ENCODE measurements around the gene CHDH.

Gene CHDH

GRCh38 chr3:53846134-53846850 is at the start of gene CHDH, which contains the start of gene IL17RB:
Gene CHDH, minus strand, starts transcription at chr3:53846419. Its CDS starts 22,411 bp downstream, at chr3:53824008.
Gene IL17RB, plus strand, starts transcription at chr3:53846568. Its CDS starts 21 bp downstream, at chr3:53846589.
- no peak for TF ChIP-seq REST (IDR thresholded peaks at IDR 0.05; ENCODE audit: low read depth)
- no peak; the same call in 1 of the 2 replicates for TF ChIP-seq TAF1 (IDR thresholded peaks at IDR 0.05; ENCODE audit: low read depth)
- no peak; the same call in 1 of the 2 replicates for TF ChIP-seq ZBTB7A (IDR thresholded peaks at IDR 0.05; ENCODE audit: low read depth)
- TF ChIP-seq YY1 (IDR thresholded peaks at IDR 0.05; ENCODE audit: low read depth): 0 out of 2 replicates have a peak, but pooled peaks have one; percentile 16
- TF ChIP-seq, protein P1, sequence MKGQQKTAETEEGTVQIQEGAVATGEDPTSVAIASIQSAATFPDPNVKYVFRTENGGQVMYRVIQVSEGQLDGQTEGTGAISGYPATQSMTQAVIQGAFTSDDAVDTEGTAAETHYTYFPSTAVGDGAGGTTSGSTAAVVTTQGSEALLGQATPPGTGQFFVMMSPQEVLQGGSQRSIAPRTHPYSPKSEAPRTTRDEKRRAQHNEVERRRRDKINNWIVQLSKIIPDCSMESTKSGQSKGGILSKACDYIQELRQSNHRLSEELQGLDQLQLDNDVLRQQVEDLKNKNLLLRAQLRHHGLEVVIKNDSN (IDR thresholded peaks at IDR 0.05): no peak
- TF ChIP-seq NFIC (IDR thresholded peaks at IDR 0.05): no peak
- no peak for TF ChIP-seq FOXM1 (IDR thresholded peaks at IDR 0.05; ENCODE audit: borderline replicate concordance, low read depth)
- TF ChIP-seq, protein P2, sequence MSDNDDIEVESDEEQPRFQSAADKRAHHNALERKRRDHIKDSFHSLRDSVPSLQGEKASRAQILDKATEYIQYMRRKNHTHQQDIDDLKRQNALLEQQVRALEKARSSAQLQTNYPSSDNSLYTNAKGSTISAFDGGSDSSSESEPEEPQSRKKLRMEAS (IDR thresholded peaks at IDR 0.05): peak; percentile 89
- TF ChIP-seq TCF12 (IDR thresholded peaks at IDR 0.05; ENCODE audit: low read depth): peak; percentile 47; the same call in 1 of the 2 replicates
- no peak; the same call in 1 of the 2 replicates for TF ChIP-seq EP300 (IDR thresholded peaks at IDR 0.05; ENCODE audit: borderline replicate concordance)
- no peak for TF ChIP-seq RAD21 (IDR thresholded peaks at IDR 0.05; ENCODE audit: low read depth)
- TF ChIP-seq TEAD4 (IDR thresholded peaks at IDR 0.05): no peak
- no peak for TF ChIP-seq CREB1 (IDR thresholded peaks at IDR 0.05; ENCODE audit: low read depth)
- TF ChIP-seq CEBPB (IDR thresholded peaks at IDR 0.05): no peak
- no peak for TF ChIP-seq EGR1 (IDR thresholded peaks at IDR 0.05)

DNA sequence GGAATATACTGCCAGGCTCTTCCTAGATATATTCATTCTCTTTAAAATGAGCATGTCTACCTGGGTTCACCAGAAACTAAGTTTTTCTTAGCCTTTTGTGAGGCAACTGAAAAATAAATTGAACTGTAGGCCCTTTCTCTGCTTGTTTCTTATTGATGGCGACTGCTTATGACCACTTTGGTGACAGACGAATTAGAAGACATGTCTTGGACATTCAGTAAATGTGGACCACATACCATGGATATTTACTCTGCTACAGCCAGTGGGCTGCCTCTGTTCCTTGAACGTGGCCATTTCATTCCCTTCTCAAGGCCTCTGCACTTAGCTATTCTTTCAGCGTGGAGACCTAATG is 46.0 kb upstream of the CHDH start:
- TF ChIP-seq REST (IDR thresholded peaks at IDR 0.05; ENCODE audit: low read depth) (no peak), RAD21 (IDR thresholded peaks at IDR 0.05; ENCODE audit: low read depth) (no peak), YY1 (IDR thresholded peaks at IDR 0.05; ENCODE audit: low read depth) (no peak), EGR1 (IDR thresholded peaks at IDR 0.05) (no peak), TCF12 (IDR thresholded peaks at IDR 0.05; ENCODE audit: low read depth) (no peak), TEAD4 (IDR thresholded peaks at IDR 0.05) (no peak)
- TF ChIP-seq, protein P2 (IDR thresholded peaks at IDR 0.05): no peak

DNA sequence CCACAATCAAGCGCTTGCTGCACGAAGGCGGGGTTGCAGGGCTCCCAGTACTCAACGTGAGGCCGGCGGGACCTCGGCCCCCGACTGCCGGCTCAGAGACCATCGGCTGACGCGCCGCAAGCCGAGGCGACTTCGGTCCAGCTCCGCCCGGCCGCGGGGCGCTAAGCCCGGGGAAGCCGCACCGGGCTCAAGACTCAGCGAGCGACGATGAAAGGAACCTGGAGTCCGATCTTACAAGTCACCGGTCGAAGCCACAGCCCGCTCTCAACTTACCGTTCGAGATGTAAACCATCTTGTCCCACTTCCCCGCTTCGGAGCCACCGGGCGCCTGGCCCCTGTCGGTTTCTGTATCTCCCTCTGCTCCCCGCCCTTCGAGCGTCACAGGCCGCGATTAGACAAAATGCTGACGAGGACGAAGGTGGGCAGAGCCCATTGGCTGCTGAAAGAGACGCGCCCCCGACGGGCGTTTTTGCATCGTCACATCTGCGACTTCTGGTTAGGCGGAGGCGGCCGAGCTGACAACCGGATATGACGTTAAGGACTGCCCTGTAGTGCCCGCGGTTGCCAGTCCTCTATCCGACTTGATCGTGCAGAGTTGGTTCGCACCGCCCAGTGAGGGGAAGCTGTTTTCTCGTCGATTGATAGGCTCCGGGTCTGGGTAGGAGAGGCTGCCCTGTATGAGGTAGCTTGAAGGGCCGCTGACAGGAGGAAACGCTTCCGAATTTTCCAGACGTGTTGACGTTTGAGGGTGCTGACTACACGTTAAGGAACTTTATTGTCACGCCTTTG is 45.5 kb upstream of the CHDH start, which contains the start of gene SELENOK:
SELENOK (minus strand) TSS at position 363 of the 789 bp plus-strand sequence.
- TF ChIP-seq NFIC (IDR thresholded peaks at IDR 0.05) (no peak), EP300 (IDR thresholded peaks at IDR 0.05; ENCODE audit: borderline replicate concordance) (no peak), RAD21 (IDR thresholded peaks at IDR 0.05; ENCODE audit: low read depth) (no peak), TCF12 (IDR thresholded peaks at IDR 0.05; ENCODE audit: low read depth) (peak; percentile 70), YY1 (IDR thresholded peaks at IDR 0.05; ENCODE audit: low read depth) (no peak; the same call in none of the 2 replicates), EGR1 (IDR thresholded peaks at IDR 0.05) (peak; percentile 59; the same call in 1 of the 2 replicates), FOXM1 (IDR thresholded peaks at IDR 0.05; ENCODE audit: borderline replicate concordance, low read depth) (0 out of 2 replicates have a peak, but pooled peaks have one; percentile 27), ZBTB7A (IDR thresholded peaks at IDR 0.05; ENCODE audit: low read depth) (no peak), TEAD4 (IDR thresholded peaks at IDR 0.05) (no peak), CREB1 (IDR thresholded peaks at IDR 0.05; ENCODE audit: low read depth) (peak; percentile 97), CEBPB (IDR thresholded peaks at IDR 0.05) (no peak), REST (IDR thresholded peaks at IDR 0.05; ENCODE audit: low read depth) (no peak), TAF1 (IDR thresholded peaks at IDR 0.05; ENCODE audit: low read depth) (peak; percentile 73)
- TF ChIP-seq, protein P2 (IDR thresholded peaks at IDR 0.05): peak; percentile 77
- TF ChIP-seq, protein P1 (IDR thresholded peaks at IDR 0.05): peak; percentile 20; the same call in 1 of the 2 replicates
